ENCODE data around the gene P2RX7. TPM values are rescaled to one million over a fixed set of nuclear protein-coding genes. Genes with fewer than 3 reads are reported as not detected.

The P2RX7 gene
- total and polyA plus RNA-seq, 9 of the 15 experiments (the other 6 are each of a cell fraction or from before 2014, with no cell fraction given): 0.04 to 0.65 (median 0.30) TPM

GRCh38 chr12:121202407-121203355 is 70.0 kb downstream of the P2RX7 start (continued):
- no peak for TF ChIP-seq ZBTB5 (IDR thresholded peaks at IDR 0.05)
- no peak for TF ChIP-seq TRIM25 (IDR thresholded peaks at IDR 0.05; ENCODE audit: borderline replicate concordance)
- no peak for TF ChIP-seq PRPF4 (IDR thresholded peaks at IDR 0.05; ENCODE audit: insufficient read depth, low read depth, low read length, poor library complexity, severe bottlenecking)
- no peak for TF ChIP-seq ZC3H8 (IDR thresholded peaks at IDR 0.05)
- TF ChIP-seq NCOA1 (IDR thresholded peaks at IDR 0.05; ENCODE audit: low read depth): peak; percentile 52
- no peak for TF ChIP-seq NFXL1 (CRISPR knock-in tag; IDR thresholded peaks at IDR 0.05)
- no peak for TF ChIP-seq PRMT5 (CRISPR knock-in tag; IDR thresholded peaks at IDR 0.05)
- TF ChIP-seq YBX1 (IDR thresholded peaks at IDR 0.05): no peak
- TF ChIP-seq PURB (CRISPR knock-in tag; IDR thresholded peaks at IDR 0.05; ENCODE audit: low read depth): no peak
- peak; percentile 43; the same call in 1 of the 2 replicates for TF ChIP-seq THRA (IDR thresholded peaks at IDR 0.05)
- peak; percentile 69 for TF ChIP-seq FOXM1 (IDR thresholded peaks at IDR 0.05; ENCODE audit: low read depth)
- TF ChIP-seq FOXM1 (CRISPR knock-in tag; IDR thresholded peaks at IDR 0.05; ENCODE audit: low read depth): no peak
- no peak for TF ChIP-seq CCAR2 (IDR thresholded peaks at IDR 0.05; ENCODE audit: low read depth, low read length)
- peak; percentile 29; the same call in 1 of the 2 replicates for TF ChIP-seq JUND (IDR thresholded peaks at IDR 0.05; ENCODE audit: borderline replicate concordance, low read depth, low read length)
- peak; percentile 18; the same call in 1 of the 3 replicates for TF ChIP-seq JUND (tag; IDR thresholded peaks at IDR 0.05; ENCODE audit: borderline replicate concordance, low read depth, low read length)
- no peak for TF ChIP-seq SIRT6 (IDR thresholded peaks at IDR 0.05; ENCODE audit: low read depth, low read length)
- TF ChIP-seq BCL6 (CRISPR knock-in tag; IDR thresholded peaks at IDR 0.05): no peak
- no peak for TF ChIP-seq OTX1 (CRISPR knock-in tag; IDR thresholded peaks at IDR 0.05)
- no peak for TF ChIP-seq ZBTB1 (CRISPR knock-in tag; IDR thresholded peaks at IDR 0.05; ENCODE audit: borderline replicate concordance, low read depth)
- peak; percentile 96 for TF ChIP-seq SMARCA4 (IDR thresholded peaks at IDR 0.05)
- TF ChIP-seq ELK1 (CRISPR knock-in tag; IDR thresholded peaks at IDR 0.05): no peak
- no peak for TF ChIP-seq KLF1 (tag; IDR thresholded peaks at IDR 0.05)
- no peak for TF ChIP-seq XRCC4 (IDR thresholded peaks at IDR 0.05; ENCODE audit: extremely low read depth, insufficient read depth, insufficient read length)
